Spinal cord (tissue), 10 donors: ENCODE results near the gene MCM5. TPM values are rescaled to one million over a fixed set of nuclear protein-coding genes. Genes with fewer than 3 reads are reported as not detected.

Experiments
- DNase-seq, 6 donors: peaks; one replicate each; pipeline versions ENCODE4 v3.0.0 to v3.0.0-alpha.2; 2013 to 2015; ENCODE audit warnings: low spot score in 6 of 6, low read depth in 4 of 6
- H3K27ac ChIP-seq: one replicate; pipeline ENCODE4 v1.5.1; 2013; ENCODE audit warnings: low read depth, low read length, control low read depth
- H3K27me3 ChIP-seq: one replicate; pipeline ENCODE4 v1.6.1; 2013; ENCODE audit warnings: low read length; ENCODE audit not compliant: control insufficient read depth, insufficient read depth
- H3K36me3 ChIP-seq: one replicate; pipeline ENCODE4 v1.6.1; 2013; ENCODE audit warnings: low read length; ENCODE audit not compliant: control insufficient read depth, insufficient read depth
- H3K4me1 ChIP-seq: one replicate; pipeline ENCODE4 v1.6.1; 2013; ENCODE audit warnings: low read length; ENCODE audit not compliant: control insufficient read depth, insufficient read depth
- H3K4me3 ChIP-seq: one replicate; pipeline ENCODE4 v1.5.1; 2013; ENCODE audit warnings: low read depth, low read length, control low read depth
- H3K9me3 ChIP-seq: one replicate; pipeline ENCODE4 v1.6.1; 2013; ENCODE audit warnings: low read length; ENCODE audit not compliant: control insufficient read depth, insufficient read depth
- WGBS: methylation state at CpG from one replicate; pipeline ENCODE4 v1.1.5; 2013; ENCODE audit warnings: missing lambda C conversion rate; ENCODE audit not compliant: insufficient coverage; 5-methylcytosine and 5-hydroxymethylcytosine counted together
- long read RNA-seq, 4 donors: transcript quantifications; one replicate each; lab custom pipeline, GENCODE V29; 2026
- polyA plus RNA-seq, 2 donors: library from polyadenylated mRNA; unstranded; fragments of 120-200 nt; gene quantifications; one replicate each; pipeline ENCODE4 v1.2.1, GENCODE V29; 2013; ENCODE audit not compliant: insufficient read length in 2 of 2
- total RNA-seq, 2 donors: library from RNA; depleted of rRNA in 1 of 2; stranded (reverse); fragments of 120-200 nt in 1 of 2; fragments of >200 nt in 1 of 2; gene quantifications; one replicate each; pipeline versions ENCODE4 v1.2.3 to v1.2.4, GENCODE V29; 2013 to 2014
- donor health status: healthy.

Gene MCM5
- total RNA-seq (10 to 100 TPM; 25.4 to 28.2 TPM), polyA plus RNA-seq (10 to 100 TPM; 36.7 to 37.2 TPM)
- long read RNA-seq, donor 1, transcript MCM5-201 (17 exons, 3,534 nt): major isoform, 5 of 10 reads
- long read RNA-seq, donor 1, partial matches to known transcripts: 5 of 10 reads
- long read RNA-seq, donor 1, other reads (novel, unspliced or antisense): 0 of 10 reads
- long read RNA-seq, donor 2, partial matches to known transcripts: 0 of 3 reads
- long read RNA-seq, donor 2, other reads (novel, unspliced or antisense): 0 of 3 reads
- long read RNA-seq, donor 3, partial matches to known transcripts: 7 of 10 reads
- long read RNA-seq, donor 3, other reads (novel, unspliced or antisense): 0 of 10 reads
- long read RNA-seq, donor 4, transcript MCM5-201 (17 exons, 3,534 nt): major isoform, 5 of 26 reads
- long read RNA-seq, donor 4, partial matches to known transcripts: 21 of 26 reads
- long read RNA-seq, donor 4, other reads (novel, unspliced or antisense): 0 of 26 reads

- Histone ChIP-seq H3K9me3 (no peaks in the 10 kb centered on the region), H3K4me3 (peak within 1 kb of the TSS; percentile 95), H3K27ac (no peak within 1 kb of the TSS), H3K36me3 (peaks cover 7% of the 10 kb centered on the region), H3K4me1 (peaks cover 24% of the 10 kb centered on the region), H3K27me3 (no peaks in the 10 kb centered on the region)
- DNase-seq: peak; percentile 87 to 99 (median 95)
- 1% methylated on average over 62 of the region's 64 CpGs for WGBS
Measured at GRCh38 chr22:35399678-35400500, at the start of gene MCM5. Gene MCM5 (plus strand): TSS chr22:35400140. CDS start chr22:35400439, 299 bp downstream.

GRCh38 chr22:35350539-35351503, 49.1 kb upstream of the MCM5 start:
- no peaks in the 10 kb centered on the region for H3K27me3 ChIP-seq
- H3K4me1 ChIP-seq: peaks cover 27% of the 10 kb centered on the region
- H3K36me3 ChIP-seq: peaks cover 30% of the 10 kb centered on the region
- peak overlapping the region; percentile 74 for H3K27ac ChIP-seq
- under 1% methylated on average over 47 of the region's 47 CpGs for WGBS
- H3K4me3 ChIP-seq: peak overlapping the region; percentile 63
- H3K9me3 ChIP-seq: no peaks in the 10 kb centered on the region
- peak; percentile 61 to 96 (median 78) for DNase-seq

- H3K4me1 ChIP-seq: peaks cover 27% of the 10 kb centered on the region
- H3K27ac ChIP-seq: peak overlapping the region; percentile 15
- no peaks in the 10 kb centered on the region for H3K9me3 ChIP-seq
- WGBS: 77% methylated on average over 14 of the region's 19 CpGs
- H3K36me3 ChIP-seq: peaks cover 14% of the 10 kb centered on the region
- DNase-seq: peak in 2 of 6 donors; percentile 10 to 26
- no peak overlapping the region for H3K4me3 ChIP-seq
- H3K27me3 ChIP-seq: no peaks in the 10 kb centered on the region
Measured at GRCh38 chr22:35352214-35353111, 47.5 kb upstream of the MCM5 start.

GRCh38 chr22:35353318-35353717, 46.6 kb upstream of the MCM5 start:
- Histone ChIP-seq H3K36me3 (peaks cover 5% of the 10 kb centered on the region), H3K4me1 (peaks cover 27% of the 10 kb centered on the region), H3K27me3 (no peaks in the 10 kb centered on the region), H3K4me3 (no peak overlapping the region), H3K9me3 (no peaks in the 10 kb centered on the region), H3K27ac (no peak overlapping the region)
- no peak for DNase-seq
- 72% methylated on average over 5 of the region's 12 CpGs for WGBS

GRCh38 chr22:35354068-35354467, 45.9 kb upstream of the MCM5 start:
- DNase-seq: no peak
- Histone ChIP-seq H3K9me3 (no peaks in the 10 kb centered on the region), H3K27ac (no peak overlapping the region), H3K36me3 (no peaks in the 10 kb centered on the region), H3K4me1 (peaks cover 26% of the 10 kb centered on the region), H3K4me3 (no peak overlapping the region), H3K27me3 (no peaks in the 10 kb centered on the region)
- 84% methylated on average over 4 of the region's 4 CpGs for WGBS

- no peaks in the 10 kb centered on the region for H3K36me3 ChIP-seq
- 92% methylated on average over 2 of the region's 6 CpGs for WGBS
Measured at GRCh38 chr22:35357883-35358621, 41.9 kb upstream of the MCM5 start.

GRCh38 chr22:35359380-35360065, 40.4 kb upstream of the MCM5 start:
- Histone ChIP-seq H3K9me3 (no peaks in the 10 kb centered on the region), H3K27ac (no peak overlapping the region), H3K27me3 (no peaks in the 10 kb centered on the region), H3K36me3 (no peaks in the 10 kb centered on the region), H3K4me1 (no peaks in the 10 kb centered on the region), H3K4me3 (no peak overlapping the region)
- no peak for DNase-seq
- 89% methylated on average over 7 of the region's 9 CpGs for WGBS

More at GRCh38 chr22:35357883-35358621, 41.9 kb upstream of the MCM5 start:
- H3K9me3 ChIP-seq: no peaks in the 10 kb centered on the region
- H3K27me3 ChIP-seq: no peaks in the 10 kb centered on the region
- no peak overlapping the region for H3K27ac ChIP-seq
- DNase-seq: no peak
- H3K4me1 ChIP-seq: no peaks in the 10 kb centered on the region
- H3K4me3 ChIP-seq: no peak overlapping the region
